Type B pancreatic cell (in vitro differentiated cells): ENCODE results near the gene POLR2J. TPM values are rescaled to one million over a fixed set of nuclear protein-coding genes. Genes with fewer than 3 reads are reported as not detected.

Source experiments
- DNase-seq: peaks from one replicate; pipeline ENCODE4 v3.0.0; 2021; ENCODE audit warnings: mixed read lengths; ENCODE audit not compliant: unreplicated experiment; ENCODE audit errors: extremely low spot score
- H3K27ac Mint-ChIP-seq: 2 replicates; pipeline ENCODE4 v1.8.0; 2021; ENCODE audit warnings: mild to moderate bottlenecking, mixed read lengths
- H3K27me3 Mint-ChIP-seq: 2 replicates; pipeline ENCODE4 v1.8.0; 2021; ENCODE audit warnings: mixed read lengths
- H3K36me3 Mint-ChIP-seq: 2 replicates; pipeline ENCODE4 v1.8.0; 2021; ENCODE audit warnings: mixed read lengths
- H3K4me1 Mint-ChIP-seq: one replicate; pipeline ENCODE4 v1.8.0; 2021; ENCODE audit warnings: mixed read lengths; ENCODE audit not compliant: unreplicated experiment
- H3K4me3 Mint-ChIP-seq: 2 replicates; pipeline ENCODE4 v1.8.0; 2021; ENCODE audit warnings: mild to moderate bottlenecking, mixed read lengths
- H3K9me3 Mint-ChIP-seq: 2 replicates; pipeline ENCODE4 v1.8.0; 2021; ENCODE audit warnings: mixed read lengths
- CTCF ChIP-seq: fragments of 200-600 bp; sonication (generic); conservative IDR thresholded peaks from 2 replicates; pipeline ENCODE4 v1.5.0; 2021; ENCODE audit warnings: antibody characterized with exemption, mild to moderate bottlenecking
- total RNA-seq: library from RNA; stranded (reverse); gene quantifications from 2 replicates; pipeline ENCODE4 v1.2.1, GENCODE V29; 2021; ENCODE audit warnings: low replicate concordance

Gene POLR2J
- total RNA-seq, 1 donor from 2014 or later, result 48.1 TPM

DNA sequence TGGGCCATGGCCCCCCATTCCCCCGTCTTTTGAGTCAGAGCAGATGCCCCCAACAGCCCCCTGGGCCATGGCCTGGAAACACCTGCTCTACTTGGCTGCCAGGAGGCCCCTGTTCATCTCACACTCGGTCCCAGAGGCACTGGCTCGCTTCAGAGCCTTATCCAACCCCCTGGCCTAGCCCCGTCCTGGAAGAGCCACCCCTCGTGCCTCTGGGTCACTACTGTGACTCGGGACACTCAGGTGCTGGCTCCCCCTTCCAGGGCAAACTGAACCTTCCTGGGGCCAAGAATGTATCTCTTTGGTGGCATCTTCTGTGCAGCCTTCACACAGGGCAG, 7.0 kb downstream of the POLR2J start:
- Mint-ChIP-seq H3K27ac (no peak overlapping the region), H3K4me1 (no peaks in the 10 kb centered on the region), H3K27me3 (no peaks in the 10 kb centered on the region), H3K36me3 (no peaks in the 10 kb centered on the region), H3K4me3 (no peak overlapping the region), H3K9me3 (no peaks in the 10 kb centered on the region)
- DNase-seq, result peak; percentile 62
- TF ChIP-seq CTCF, result no peak

DNA sequence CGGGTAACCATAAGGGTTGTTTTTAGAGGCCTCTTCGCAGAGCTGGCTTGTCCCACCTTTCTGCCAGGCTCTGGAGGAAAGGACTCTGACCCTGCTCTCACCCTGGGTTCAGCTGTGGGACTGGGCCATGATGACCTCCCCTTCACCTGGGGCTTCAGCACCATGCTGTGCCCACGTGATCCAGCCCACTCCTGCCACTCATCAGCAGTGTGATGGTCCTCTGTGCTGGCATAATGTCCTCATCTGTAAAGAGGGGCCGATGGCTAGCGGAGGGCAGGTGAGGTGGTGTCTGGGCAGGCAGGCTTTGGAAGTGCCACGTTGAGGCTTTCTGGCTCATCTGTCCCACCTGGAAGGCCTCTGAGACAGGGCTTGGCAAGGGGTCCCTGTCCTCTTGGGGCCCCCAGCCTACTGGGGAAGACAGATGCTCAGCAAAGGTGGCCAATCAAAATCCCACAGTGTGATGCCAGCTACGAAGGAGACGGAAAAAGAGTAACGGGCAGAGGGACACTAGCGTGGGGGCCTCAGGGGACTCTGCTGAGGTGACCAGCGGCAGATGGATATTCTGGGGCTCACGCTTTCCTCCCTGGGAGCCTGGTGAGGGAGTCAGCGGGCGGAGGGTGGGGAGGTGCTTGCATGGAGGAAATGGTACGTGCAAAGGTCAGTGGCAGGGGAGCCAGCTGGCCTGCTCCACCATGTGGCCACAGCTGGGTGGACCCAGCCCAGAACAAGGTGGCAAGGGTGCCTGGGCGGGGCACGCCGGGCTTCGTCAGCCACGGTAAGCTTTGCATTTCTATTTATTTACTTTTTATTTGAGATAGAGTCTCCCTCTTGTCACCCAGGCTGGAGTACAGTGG, 8.5 kb downstream of the POLR2J start:
- H3K9me3 Mint-ChIP-seq, result no peaks in the 10 kb centered on the region
- H3K4me3 Mint-ChIP-seq, result no peak overlapping the region
- no peak for TF ChIP-seq CTCF
- no peak overlapping the region for H3K27ac Mint-ChIP-seq
- DNase-seq, result peak; percentile 52
- H3K4me1 Mint-ChIP-seq, result no peaks in the 10 kb centered on the region
- no peaks in the 10 kb centered on the region for H3K36me3 Mint-ChIP-seq
- H3K27me3 Mint-ChIP-seq, result no peaks in the 10 kb centered on the region

- Mint-ChIP-seq H3K9me3 (no peaks in the 10 kb centered on the region), H3K27me3 (no peaks in the 10 kb centered on the region), H3K27ac (no peak overlapping the region), H3K4me1 (no peaks in the 10 kb centered on the region), H3K36me3 (no peaks in the 10 kb centered on the region), H3K4me3 (no peak overlapping the region)
- peak; percentile 64 for DNase-seq
- TF ChIP-seq CTCF, result no peak
These were observed 9.3 kb downstream of the POLR2J start for GRCh38 chr7:102469351-102469971.

DNA sequence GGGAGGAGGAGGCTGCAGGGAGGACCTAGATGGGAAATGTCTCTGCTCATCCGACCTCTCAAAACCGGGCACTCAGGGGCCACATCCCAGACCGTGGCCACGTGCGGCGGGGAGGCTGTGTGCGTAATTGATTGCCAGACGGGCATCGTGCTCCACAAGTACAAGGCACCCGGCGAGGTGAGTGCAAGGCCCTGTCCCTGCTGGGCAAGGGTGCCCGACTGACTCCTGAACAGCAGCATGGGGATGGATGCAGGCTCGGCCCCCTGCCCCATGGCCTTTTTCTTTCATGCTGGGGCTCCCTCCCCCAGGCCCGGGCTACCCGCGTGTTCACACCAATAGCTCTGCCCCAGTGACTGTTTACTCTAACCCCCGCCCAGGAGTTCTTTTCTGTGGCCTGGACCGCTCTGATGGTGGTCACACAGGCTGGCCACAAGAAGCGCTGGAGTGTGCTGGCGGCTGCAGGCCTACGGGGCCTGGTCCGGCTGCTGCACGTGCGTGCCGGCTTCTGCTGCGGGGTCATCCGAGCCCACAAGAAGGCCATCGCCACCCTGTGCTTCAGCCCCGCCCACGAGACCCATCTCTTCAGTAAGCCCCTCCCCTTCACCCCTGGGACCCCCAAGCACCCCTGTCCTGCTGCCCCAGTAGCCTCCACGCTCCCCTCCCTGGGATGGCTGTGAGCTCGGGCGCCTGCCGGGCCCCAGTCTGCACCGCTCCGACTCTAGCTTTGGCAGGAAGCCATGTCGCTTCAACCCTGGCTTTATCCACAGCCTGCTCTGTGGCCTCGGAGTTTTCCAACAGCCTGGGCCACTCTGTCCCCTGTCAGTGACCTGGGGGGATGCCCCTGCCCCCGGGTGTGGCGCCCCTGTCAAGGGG, 10.0 kb downstream of the POLR2J start:
- H3K4me1 Mint-ChIP-seq, result peaks cover 4% of the 10 kb centered on the region
- H3K9me3 Mint-ChIP-seq, result no peaks in the 10 kb centered on the region
- no peaks in the 10 kb centered on the region for H3K36me3 Mint-ChIP-seq
- no peak for TF ChIP-seq CTCF
- peak; percentile 68 for DNase-seq
- H3K4me3 Mint-ChIP-seq, result no peak overlapping the region
- no peaks in the 10 kb centered on the region for H3K27me3 Mint-ChIP-seq
- no peak overlapping the region for H3K27ac Mint-ChIP-seq

DNA sequence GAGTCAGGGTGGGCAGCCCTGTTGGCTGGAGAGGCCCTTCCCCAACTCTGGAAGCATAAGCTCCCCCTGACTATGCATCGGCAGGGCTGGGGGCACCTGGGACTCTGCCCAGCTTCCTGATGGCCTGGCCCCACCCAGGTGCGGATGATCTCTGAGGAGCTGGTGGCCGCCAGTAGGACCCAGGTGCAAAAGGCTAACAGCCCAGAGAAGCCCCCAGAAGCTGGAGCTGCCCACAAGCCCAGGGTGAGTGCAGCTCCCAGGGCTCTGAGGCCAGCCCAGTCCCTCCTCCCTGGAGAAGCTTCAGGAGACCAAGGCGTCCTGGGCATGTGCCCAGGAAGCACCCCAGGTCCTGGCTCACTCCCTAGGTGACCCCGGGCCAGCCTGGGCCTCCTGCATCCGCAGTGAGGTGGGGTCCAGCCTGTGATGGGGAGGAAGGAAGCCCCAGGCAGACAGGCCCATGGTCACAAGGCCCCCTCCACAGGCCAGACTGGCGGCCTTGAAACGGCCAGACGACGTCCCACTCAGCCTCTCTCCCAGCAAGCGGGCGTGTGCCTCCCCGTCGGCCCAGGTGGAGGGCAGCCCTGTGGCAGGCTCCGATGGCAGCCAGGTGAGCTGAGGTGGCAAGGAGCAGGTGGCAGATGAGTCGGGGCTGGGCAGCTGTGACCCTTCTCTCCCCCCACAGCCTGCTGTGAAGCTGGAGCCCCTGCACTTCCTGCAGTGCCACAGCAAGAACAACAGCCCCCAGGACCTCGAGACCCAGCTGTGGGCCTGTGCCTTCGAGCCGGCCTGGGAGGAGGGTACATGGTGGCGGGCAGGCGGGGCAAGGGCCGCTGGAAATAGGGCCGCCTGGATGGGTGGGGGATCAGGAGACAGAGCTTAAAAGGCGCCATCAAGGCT, 10.9 kb downstream of the POLR2J start:
- H3K9me3 Mint-ChIP-seq, result no peaks in the 10 kb centered on the region
- H3K27ac Mint-ChIP-seq, result no peak overlapping the region
- DNase-seq, result peak; percentile 65
- no peak overlapping the region for H3K4me3 Mint-ChIP-seq
- no peaks in the 10 kb centered on the region for H3K27me3 Mint-ChIP-seq
- TF ChIP-seq CTCF, result no peak
- H3K36me3 Mint-ChIP-seq, result no peaks in the 10 kb centered on the region
- peaks cover 6% of the 10 kb centered on the region for H3K4me1 Mint-ChIP-seq
